ENCODE measurements around the gene LAIR2.

- TF ChIP-seq, protein P1, sequence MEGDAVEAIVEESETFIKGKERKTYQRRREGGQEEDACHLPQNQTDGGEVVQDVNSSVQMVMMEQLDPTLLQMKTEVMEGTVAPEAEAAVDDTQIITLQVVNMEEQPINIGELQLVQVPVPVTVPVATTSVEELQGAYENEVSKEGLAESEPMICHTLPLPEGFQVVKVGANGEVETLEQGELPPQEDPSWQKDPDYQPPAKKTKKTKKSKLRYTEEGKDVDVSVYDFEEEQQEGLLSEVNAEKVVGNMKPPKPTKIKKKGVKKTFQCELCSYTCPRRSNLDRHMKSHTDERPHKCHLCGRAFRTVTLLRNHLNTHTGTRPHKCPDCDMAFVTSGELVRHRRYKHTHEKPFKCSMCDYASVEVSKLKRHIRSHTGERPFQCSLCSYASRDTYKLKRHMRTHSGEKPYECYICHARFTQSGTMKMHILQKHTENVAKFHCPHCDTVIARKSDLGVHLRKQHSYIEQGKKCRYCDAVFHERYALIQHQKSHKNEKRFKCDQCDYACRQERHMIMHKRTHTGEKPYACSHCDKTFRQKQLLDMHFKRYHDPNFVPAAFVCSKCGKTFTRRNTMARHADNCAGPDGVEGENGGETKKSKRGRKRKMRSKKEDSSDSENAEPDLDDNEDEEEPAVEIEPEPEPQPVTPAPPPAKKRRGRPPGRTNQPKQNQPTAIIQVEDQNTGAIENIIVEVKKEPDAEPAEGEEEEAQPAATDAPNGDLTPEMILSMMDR (conservative IDR thresholded peaks at IDR 0.05), result no peak
- TF ChIP-seq EZH2 (IDR thresholded peaks at IDR 0.05; ENCODE audit: low read depth), result no peak
Measured at GRCh38 chr19:54461613-54462012, 41.0 kb upstream of the LAIR2 start.

Measured in PC-9 (cell line).